A549 treated with DMSO at 1 μM for 4 hours (cell line): ENCODE measurements around the gene PDIA3. TPM values are rescaled to one million over a fixed set of nuclear protein-coding genes. Genes with fewer than 3 reads are reported as not detected.

Experiments used
- total RNA-seq: library from RNA; stranded (reverse); fragments of 200-300 nt; extraction: Qiagen RNA extraction; gene quantifications from 5 replicates; pipeline ENCODE4 v1.2.3, GENCODE V29; 2022; ENCODE audit warnings: low read depth

The PDIA3 gene
- 269 to 374 TPM (median 348 TPM) in 5 replicates for total RNA-seq

DNA sequence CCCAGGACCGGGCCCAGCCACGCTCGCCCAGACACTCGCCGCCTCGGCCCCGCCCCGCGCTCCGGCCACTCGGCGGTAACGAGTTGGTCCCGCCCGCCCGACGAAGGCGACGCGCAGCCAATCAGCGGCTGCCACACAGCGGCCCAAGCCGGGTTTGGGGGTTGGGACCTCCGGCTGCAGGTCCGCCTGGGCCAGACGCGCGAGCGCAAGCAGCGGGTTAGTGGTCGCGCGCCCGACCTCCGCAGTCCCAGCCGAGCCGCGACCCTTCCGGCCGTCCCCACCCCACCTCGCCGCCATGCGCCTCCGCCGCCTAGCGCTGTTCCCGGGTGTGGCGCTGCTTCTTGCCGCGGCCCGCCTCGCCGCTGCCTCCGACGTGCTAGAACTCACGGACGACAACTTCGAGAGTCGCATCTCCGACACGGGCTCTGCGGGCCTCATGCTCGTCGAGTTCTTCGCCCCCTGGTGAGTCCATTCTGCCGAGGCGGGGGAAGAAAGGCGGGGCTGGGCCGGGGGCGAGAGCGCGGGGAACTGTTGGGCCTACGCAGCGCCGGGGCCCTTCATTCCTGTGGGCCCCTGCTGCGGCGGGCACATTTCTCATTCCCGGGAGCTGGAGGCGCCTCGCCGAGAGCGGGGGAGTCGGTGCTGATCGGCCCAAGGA is at the start of gene PDIA3:
PDIA3 (plus strand) TSS at position 194 of the 658 bp plus-strand sequence; CDS start at position 296, 102 bp downstream.

GRCh38 chr15:43776718-43777266 is 30.6 kb downstream of the PDIA3 start, which contains the start of gene ELL3:
TSS of gene ELL3 (minus strand) at chr15:43776966. CDS start at chr15:43776901, 65 bp downstream.

DNA sequence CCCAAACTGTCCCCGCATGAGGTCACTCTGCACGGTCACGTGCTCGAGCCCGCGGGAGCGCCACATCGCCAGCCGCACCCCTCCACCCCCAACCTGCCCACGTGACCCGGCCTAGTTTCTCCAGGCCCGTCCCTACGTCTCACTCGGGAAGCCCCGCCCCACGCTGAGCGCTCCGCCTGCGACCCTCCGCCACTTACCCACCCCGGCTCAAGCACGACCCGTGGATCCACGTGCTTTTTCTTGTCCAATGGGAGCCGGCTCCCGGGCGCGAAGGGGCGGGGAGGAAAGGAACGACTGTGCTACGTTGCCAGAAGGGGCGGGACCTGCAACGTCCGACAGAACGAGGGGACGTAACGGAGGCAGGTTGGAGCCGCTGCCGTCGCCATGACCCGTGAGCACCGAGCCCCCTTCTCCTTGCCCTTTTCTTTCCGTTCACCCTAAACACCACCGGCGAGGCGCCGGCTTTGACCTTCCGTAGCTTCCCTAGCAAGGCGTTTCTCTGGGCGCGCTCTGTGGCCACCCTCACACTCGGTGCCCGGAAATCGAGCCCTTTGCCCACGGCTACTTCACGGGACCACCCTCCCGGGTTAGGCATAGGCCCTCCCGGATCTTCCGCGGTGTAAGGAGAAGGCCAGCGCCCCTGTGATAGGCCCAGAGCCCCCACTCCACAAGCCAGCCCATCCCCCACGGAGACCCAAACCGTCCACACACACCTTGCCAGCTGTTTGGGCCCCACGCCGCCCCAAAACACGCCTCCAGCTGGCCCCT is 45.9 kb downstream of the PDIA3 start, which contains the start of gene SERF2:
SERF2 (plus strand) TSS at position 328 of the 768 bp plus-strand sequence; CDS start at position 385, 57 bp downstream.

GRCh38 chr15:43799945-43800285 is 53.7 kb downstream of the PDIA3 start, which contains the start of gene SERINC4:
TSS of gene SERINC4 (minus strand) at chr15:43800220. CDS start at chr15:43799986, 234 bp downstream.

GRCh38 chr15:43800286-43801141 is 54.3 kb downstream of the PDIA3 start, which contains the start of gene HYPK:
TSS of gene HYPK (plus strand) at chr15:43800599. CDS start at chr15:43800623, 24 bp downstream.

Other genes with a start within 250 kb of the PDIA3 start
- 0.75 to 0.99 TPM (median 0.84 TPM) in 5 replicates for gene MAP1A, start 228.8 kb upstream of the PDIA3 start, total RNA-seq
- gene PPIP5K1, start 156.2 kb upstream of the PDIA3 start, total RNA-seq = 5.3 to 8.8 TPM (median 7.2 TPM) in 5 replicates
- 2.5 to 4.8 TPM (median 4.2 TPM) in 5 replicates for gene CKMT1B, start 152.4 kb upstream of the PDIA3 start, total RNA-seq
- gene STRC, start 127.6 kb upstream of the PDIA3 start, total RNA-seq = 0.02 to 0.23 TPM (median 0.09 TPM) in 5 replicates
- gene CATSPER2, start 97.6 kb upstream of the PDIA3 start, total RNA-seq = 0.36 to 1.9 TPM (median 0.69 TPM) in 5 replicates
- 2.2 to 3.1 TPM (median 2.7 TPM) in 5 replicates for gene CKMT1A, start 52.6 kb upstream of the PDIA3 start, total RNA-seq
- gene ELL3, start 30.5 kb downstream of the PDIA3 start, total RNA-seq = 0.77 to 1.8 TPM (median 1.6 TPM) in 5 replicates
- 471 to 668 TPM (median 637 TPM) in 5 replicates for gene SERF2, start 45.9 kb downstream of the PDIA3 start, total RNA-seq
- 0.06 to 0.23 TPM (median 0.12 TPM) in 4 of 5 replicates, not detected in the other for gene SERINC4, start 53.8 kb downstream of the PDIA3 start, total RNA-seq
- 3.5 to 12.8 TPM (median 5.2 TPM) in 5 replicates for gene HYPK, start 54.2 kb downstream of the PDIA3 start, total RNA-seq
- gene MFAP1, start 78.3 kb downstream of the PDIA3 start, total RNA-seq = 25.7 to 28.2 TPM (median 27.4 TPM) in 5 replicates
- gene WDR76, start 80.6 kb downstream of the PDIA3 start, total RNA-seq = 12.4 to 16.3 TPM (median 14.4 TPM) in 5 replicates